Muscle layer of duodenum (tissue), 2 donors: ENCODE measurements around the gene ARFGAP1.
"Not testable (repeated sequence)": the region's sequence is repeated elsewhere in the genome, so short reads cannot be mapped to it uniquely, and the experiment has no call there.

Experiments used
- H3K27ac ChIP-seq: one replicate; pipeline ENCODE4 v1.7.0; 2013; ENCODE audit warnings: mild to moderate bottlenecking, low read length
- H3K27me3 ChIP-seq: one replicate; pipeline ENCODE4 v1.7.0; 2013; ENCODE audit warnings: low read depth, mild to moderate bottlenecking, control low read depth, low read length
- H3K36me3 ChIP-seq, 2 donors: one replicate each; pipeline ENCODE4 v1.7.0; 2013; ENCODE audit warnings: low read length in 2 of 2, control low read depth in 1 of 2, mild to moderate bottlenecking in 1 of 2; ENCODE audit not compliant: insufficient read depth in 2 of 2, control insufficient read depth in 1 of 2
- H3K4me1 ChIP-seq, 2 donors: one replicate each; pipeline ENCODE4 v1.7.0; 2013; ENCODE audit warnings: low read length in 2 of 2, mild to moderate bottlenecking in 2 of 2, control low read depth in 1 of 2, moderate library complexity in 1 of 2; ENCODE audit not compliant: insufficient read depth in 2 of 2, control insufficient read depth in 1 of 2
- H3K4me3 ChIP-seq, 2 donors: one replicate each; pipeline ENCODE4 v1.7.0; 2013; ENCODE audit warnings: low read length in 2 of 2, low read depth in 1 of 2, mild to moderate bottlenecking in 1 of 2
- H3K9me3 ChIP-seq, 2 donors: one replicate each; pipeline ENCODE4 v1.7.0; 2013; ENCODE audit warnings: low read length in 2 of 2, control low read depth in 1 of 2, mild to moderate bottlenecking in 1 of 2; ENCODE audit not compliant: control insufficient read depth in 1 of 2
- donor health status: healthy.

Gene ARFGAP1

DNA sequence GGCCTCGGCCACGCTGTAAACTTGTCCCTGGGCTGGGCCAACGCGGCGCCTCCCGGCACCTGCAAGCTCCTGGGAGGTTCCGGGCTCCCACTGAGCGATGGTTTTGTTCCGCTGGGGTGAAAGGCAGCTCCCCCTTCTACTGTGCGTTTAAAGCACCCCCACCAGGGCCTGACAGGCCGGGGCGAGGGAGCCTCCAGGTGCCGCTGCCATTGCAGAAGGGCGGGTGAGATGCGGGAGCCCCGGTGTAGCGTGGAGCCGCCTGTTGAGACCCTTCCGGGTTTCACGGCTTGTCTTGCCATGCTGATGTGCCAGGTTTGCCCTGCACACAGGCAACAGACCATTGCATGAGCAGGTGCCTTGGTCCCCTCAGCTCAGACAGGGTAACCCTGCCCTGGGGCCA, 23.2 kb downstream of the ARFGAP1 start:
- H3K36me3 ChIP-seq = no peaks in the 10 kb centered on the region
- H3K4me1 ChIP-seq = no peaks in the 10 kb centered on the region
- H3K4me3 ChIP-seq = no peak overlapping the region
- H3K27me3 ChIP-seq = peaks cover 8% of the 10 kb centered on the region
- H3K27ac ChIP-seq = no peak overlapping the region
- peaks cover 0 to 1% of the 10 kb centered on the region in 2 donors for H3K9me3 ChIP-seq

DNA sequence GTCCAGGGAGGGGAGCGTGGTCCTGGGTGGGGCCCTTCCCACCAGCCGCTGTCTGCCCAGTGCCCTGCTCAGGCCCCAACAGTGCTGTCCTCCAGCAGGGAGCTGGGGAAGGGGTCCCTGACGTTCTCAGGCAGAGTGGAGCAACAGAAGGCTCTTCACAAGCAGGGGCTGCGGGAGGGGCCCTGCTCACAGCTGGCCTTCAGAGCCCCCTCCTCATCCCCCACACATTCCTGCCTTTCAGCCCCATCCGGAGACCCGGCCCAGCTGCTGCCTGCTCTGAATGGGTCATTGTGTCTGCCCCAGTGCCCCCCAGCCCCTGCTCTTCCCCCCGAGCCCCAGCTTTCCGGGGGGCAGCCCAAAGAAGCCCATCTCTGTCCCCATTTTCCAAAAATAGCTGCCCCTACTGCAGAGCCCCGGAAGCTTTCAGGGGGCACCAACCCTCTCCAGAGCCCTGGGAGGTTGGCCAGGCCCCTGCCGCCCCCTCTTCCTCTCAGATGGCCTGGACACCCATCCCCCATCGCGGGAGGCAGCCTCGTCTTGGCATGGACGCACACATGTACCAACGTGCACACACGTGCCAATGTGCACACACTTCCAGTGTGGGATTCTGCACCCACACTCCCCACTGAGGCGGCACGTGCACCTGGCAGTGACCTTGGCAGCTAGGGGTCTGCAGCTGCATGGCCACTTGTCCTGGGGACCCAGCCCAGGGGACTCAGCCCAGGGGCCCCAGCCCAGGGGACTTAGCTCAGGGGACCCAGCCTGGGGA, 24.1 kb downstream of the ARFGAP1 start:
- Histone ChIP-seq H3K27me3 (peaks cover 8% of the 10 kb centered on the region), H3K36me3 (no peaks in the 10 kb centered on the region), H3K27ac (no peak overlapping the region), H3K9me3 (peaks cover 0 to 8% of the 10 kb centered on the region in 2 donors), H3K4me1 (no peaks in the 10 kb centered on the region), H3K4me3 (no peak overlapping the region)

GRCh38 chr20:63297371-63297781, 24.8 kb downstream of the ARFGAP1 start:
- Histone ChIP-seq H3K36me3 (no peaks in the 10 kb centered on the region), H3K27ac (no peak overlapping the region), H3K27me3 (peaks cover 8% of the 10 kb centered on the region), H3K9me3 (peaks cover 0 to 8% of the 10 kb centered on the region in 2 donors), H3K4me1 (no peaks in the 10 kb centered on the region), H3K4me3 (no peak overlapping the region)

- H3K27me3 ChIP-seq = peaks cover 8% of the 10 kb centered on the region
- no peak overlapping the region for H3K27ac ChIP-seq
- H3K9me3 ChIP-seq = peaks cover 0 to 8% of the 10 kb centered on the region in 2 donors
- no peaks in the 10 kb centered on the region for H3K36me3 ChIP-seq
- no peak overlapping the region for H3K4me3 ChIP-seq
- H3K4me1 ChIP-seq = no peaks in the 10 kb centered on the region
Measured at GRCh38 chr20:63297796-63298572, 25.4 kb downstream of the ARFGAP1 start.

- Histone ChIP-seq H3K27me3 (peaks cover 8% of the 10 kb centered on the region), H3K4me3 (no peak overlapping the region), H3K36me3 (no peaks in the 10 kb centered on the region), H3K27ac (no peak overlapping the region), H3K4me1 (no peaks in the 10 kb centered on the region), H3K9me3 (peaks cover 0 to 8% of the 10 kb centered on the region in 2 donors)
Measured at GRCh38 chr20:63298731-63299312, 26.2 kb downstream of the ARFGAP1 start.

DNA sequence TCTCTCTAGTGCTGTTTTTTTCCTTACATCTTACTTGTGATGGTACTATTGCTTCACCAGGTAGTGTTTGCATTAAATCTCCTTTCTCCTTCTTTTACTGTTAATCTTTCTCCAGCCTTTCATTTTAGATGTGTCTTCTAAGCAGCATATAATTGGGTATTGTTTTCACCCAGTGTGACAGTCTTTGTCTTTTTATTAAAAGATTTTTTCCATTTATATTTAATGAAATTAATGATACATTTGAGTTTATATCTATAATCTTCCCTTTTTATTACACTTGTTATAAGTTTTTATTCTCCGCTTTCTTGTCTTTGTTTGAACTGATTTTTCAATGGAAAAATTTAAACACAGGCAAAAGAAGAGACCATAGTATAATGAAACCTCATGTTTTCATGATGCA, 29.1 kb downstream of the ARFGAP1 start:
- H3K9me3 ChIP-seq = peaks cover 0 to 8% of the 10 kb centered on the region in 2 donors
- no peaks in the 10 kb centered on the region for H3K4me1 ChIP-seq
- H3K36me3 ChIP-seq = no peaks in the 10 kb centered on the region
- H3K27me3 ChIP-seq = peaks cover 3% of the 10 kb centered on the region
- no peak overlapping the region for H3K27ac ChIP-seq
- no peak overlapping the region for H3K4me3 ChIP-seq

DNA sequence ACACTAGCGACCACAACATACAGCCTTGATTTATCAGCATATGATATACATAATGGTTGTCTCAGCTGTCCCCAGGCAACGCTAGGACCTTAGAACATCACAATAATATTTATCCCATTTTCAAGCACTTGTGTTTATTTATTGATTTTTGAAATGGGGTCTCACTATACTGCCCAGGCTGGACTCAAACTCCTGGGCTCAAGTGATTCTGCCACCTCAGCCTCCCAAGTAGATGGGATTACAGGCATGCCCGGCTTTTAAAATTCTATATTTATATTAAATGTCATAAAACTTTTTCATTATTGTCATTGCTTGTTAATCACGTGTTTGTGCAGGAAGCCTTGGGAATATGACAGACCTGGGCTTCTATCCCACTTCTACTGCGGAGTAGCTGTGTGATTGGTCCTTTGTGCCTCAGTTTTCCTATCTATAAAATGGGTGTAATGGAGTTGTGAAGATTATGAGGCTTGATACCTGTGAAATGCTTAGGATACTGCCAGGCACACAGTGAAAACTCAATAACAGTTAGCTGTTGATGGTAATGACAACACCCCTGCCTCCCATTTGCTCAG, 30.6 kb downstream of the ARFGAP1 start:
- peaks cover 3% of the 10 kb centered on the region for H3K27me3 ChIP-seq
- peaks cover 0 to 8% of the 10 kb centered on the region in 2 donors for H3K9me3 ChIP-seq
- H3K36me3 ChIP-seq = no peaks in the 10 kb centered on the region
- H3K4me1 ChIP-seq = no peaks in the 10 kb centered on the region
- no peak overlapping the region for H3K4me3 ChIP-seq
- no peak overlapping the region for H3K27ac ChIP-seq

DNA sequence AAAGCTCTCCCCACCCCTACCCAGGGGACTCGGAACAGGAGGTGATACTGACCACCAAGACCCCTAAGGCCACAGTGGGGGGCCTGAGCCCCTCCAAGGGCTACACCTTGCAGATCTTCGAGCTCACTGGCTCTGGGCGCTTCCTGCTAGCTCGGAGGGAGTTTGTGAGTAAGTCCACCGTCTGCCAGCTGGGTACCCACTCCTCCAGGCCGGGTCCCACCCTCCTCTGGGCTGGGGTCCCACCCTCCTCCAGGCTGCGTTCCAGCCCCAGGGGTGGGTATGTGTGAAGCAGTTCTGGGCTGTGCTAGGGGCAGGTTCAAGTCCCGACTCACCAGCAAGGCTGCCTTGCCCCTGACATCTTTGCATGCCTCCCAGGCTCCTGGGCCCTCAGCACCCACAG, 32.8 kb downstream of the ARFGAP1 start:
- peaks cover 3% of the 10 kb centered on the region for H3K27me3 ChIP-seq
- no peak overlapping the region for H3K4me3 ChIP-seq
- no peaks in the 10 kb centered on the region for H3K36me3 ChIP-seq
- H3K27ac ChIP-seq = no peak overlapping the region
- no peaks in the 10 kb centered on the region for H3K4me1 ChIP-seq
- peaks cover 0 to 8% of the 10 kb centered on the region in 2 donors for H3K9me3 ChIP-seq

GRCh38 chr20:63305933-63306672, 33.5 kb downstream of the ARFGAP1 start:
- not testable (repeated sequence) for H3K27me3 ChIP-seq, H3K36me3 ChIP-seq, H3K27ac ChIP-seq, H3K4me3 ChIP-seq, H3K9me3 ChIP-seq, H3K4me1 ChIP-seq

DNA sequence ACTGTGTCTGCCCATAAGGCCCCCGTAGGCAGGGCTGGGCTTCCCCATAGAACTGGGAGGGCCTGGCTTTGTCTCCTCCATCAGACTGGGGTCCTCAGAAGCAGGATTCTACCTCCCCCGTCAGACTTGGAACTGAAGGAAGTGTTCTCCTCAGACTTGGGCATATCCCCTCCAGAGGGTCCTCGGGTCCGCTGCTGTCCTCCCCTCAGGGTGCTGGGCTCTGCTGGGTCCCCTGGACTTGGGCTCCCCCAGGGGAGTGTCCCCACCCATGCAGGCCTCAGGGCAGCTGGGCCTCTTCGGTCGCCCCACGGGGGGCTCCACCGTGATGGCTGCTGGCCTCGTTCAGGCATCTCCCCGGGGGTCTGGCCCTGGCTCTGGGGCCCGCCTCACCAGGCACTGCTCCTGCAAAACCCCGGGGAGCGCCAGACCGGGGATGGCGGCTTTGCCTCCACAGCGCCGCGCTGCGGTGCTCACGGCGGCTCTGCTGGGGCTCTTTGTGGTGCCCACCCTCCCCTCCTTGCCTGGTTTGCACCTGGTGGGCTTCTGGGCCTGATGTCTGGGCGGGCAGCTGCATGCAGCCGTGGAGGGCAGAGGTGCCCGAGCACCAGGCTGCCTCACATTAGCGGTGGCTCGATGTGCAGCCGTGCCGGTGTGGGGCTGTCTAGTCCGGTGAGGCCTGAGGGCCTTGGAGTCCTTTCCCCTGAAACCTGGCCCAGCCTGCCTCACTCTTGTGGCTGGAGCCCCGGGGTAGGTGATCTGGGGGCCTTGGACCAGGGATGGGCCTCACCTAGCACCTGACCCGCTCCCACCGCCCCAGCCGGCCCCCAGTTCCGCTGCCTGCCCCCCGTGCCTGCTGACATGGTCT, 34.3 kb downstream of the ARFGAP1 start:
- H3K27me3 ChIP-seq = peaks cover 3% of the 10 kb centered on the region

More for the DNA sequence above, 34.3 kb downstream of the ARFGAP1 start:
- Histone ChIP-seq H3K27ac (no peak overlapping the region), H3K4me3 (no peak overlapping the region), H3K4me1 (no peaks in the 10 kb centered on the region), H3K36me3 (no peaks in the 10 kb centered on the region), H3K9me3 (no peaks in the 10 kb centered on the region)
